OCI-LY3 (cell line): Measurements from ENCODE around the gene ZXDC.

Experiments
- H2AFZ ChIP-seq: fragments of 200-600, 300-600 bp; shearing (Covaris generic); 2 replicates; pipeline ENCODE4 v1.6.0; 2014; ENCODE audit warnings: antibody characterized with exemption, low read depth, low read length
- H3K27ac ChIP-seq: fragments of 200-600, 300-600 bp; sonication (generic); 2 replicates; pipeline ENCODE4 v1.5.1; 2014; ENCODE audit warnings: mild to moderate bottlenecking, low read length, moderate library complexity, mixed read lengths
- H3K27me3 ChIP-seq: fragments of 200-600, 300-600 bp; sonication (generic); 2 replicates; pipeline ENCODE4 v1.6.1; 2014; ENCODE audit warnings: low read depth, low read length, mixed read lengths
- H3K36me3 ChIP-seq: fragments of 200-600, 300-600 bp; sonication (generic); replicated peaks from 2 replicates; pipeline ENCODE3; 2014; ENCODE audit warnings: low read depth, low read length, mixed read lengths
- H3K4me1 ChIP-seq: fragments of 300-600, 200-600 bp; sonication (generic); 2 replicates; pipeline ENCODE4 v1.6.1; 2014; ENCODE audit warnings: low read length, mixed read lengths
- H3K4me2 ChIP-seq: fragments of 200-600, 300-600 bp; sonication (generic); 2 replicates; pipeline ENCODE4 v1.6.1; 2014; ENCODE audit warnings: low read length, mixed read lengths
- H3K4me3 ChIP-seq: fragments of 300-600, 200-600 bp; sonication (generic); 2 replicates; pipeline ENCODE4 v1.5.1; 2014; ENCODE audit warnings: antibody characterized with exemption, mild to moderate bottlenecking, low read length, moderate library complexity
- H3K79me2 ChIP-seq: fragments of 300-600, 200-600 bp; shearing (Covaris generic); 2 replicates; pipeline ENCODE4 v1.6.1; 2014; ENCODE audit warnings: mild to moderate bottlenecking, low read length, mixed read lengths
- H3K9ac ChIP-seq: fragments of 300-600, 200-600 bp; shearing (Covaris generic); 2 replicates; pipeline ENCODE4 v1.6.0; 2014; ENCODE audit warnings: mild to moderate bottlenecking, low read length, moderate library complexity
- H3K9me3 ChIP-seq: fragments of 200-600, 300-600 bp; shearing (Covaris generic); 2 replicates; pipeline ENCODE4 v1.6.1; 2014; ENCODE audit warnings: low read length, mixed read lengths; ENCODE audit not compliant: insufficient read depth
- H4K20me1 ChIP-seq: fragments of 200-600, 300-600 bp; sonication (generic); 2 replicates; pipeline ENCODE4 v1.6.1; 2016; ENCODE audit warnings: low read length, mixed read lengths; ENCODE audit not compliant: insufficient read depth
- EZH2phosphoT487 ChIP-seq: fragments of 200-600 bp; shearing (Covaris generic); IDR thresholded peaks from 2 replicates; pipeline ENCODE4 v1.6.1; 2018; ENCODE audit warnings: antibody characterized with exemption, mixed run types, low read depth
- TF ChIP-seq, protein P1 (sequence below): fragments of 200-600, 300-600 bp; sonication (generic); IDR thresholded peaks from 2 replicates; pipeline ENCODE4 v1.5.1; 2014; ENCODE audit warnings: antibody characterized with exemption, low read length, low read depth

ZXDC gene

GRCh38 chr3:126472277-126473006 is 3.2 kb downstream of the ZXDC start:
- Histone ChIP-seq H3K4me2 (0 out of 2 replicates have a peak overlapping the region, but pooled peaks have one; percentile 42), H2AFZ (no peak overlapping the region), H3K4me1 (peaks cover 19% of the 10 kb centered on the region), H4K20me1 (peaks cover 27% of the 10 kb centered on the region), H3K4me3 (no peak overlapping the region), H3K27me3 (no peaks in the 10 kb centered on the region), H3K9me3 (no peaks in the 10 kb centered on the region), H3K9ac (no peak overlapping the region), H3K79me2 (peaks cover 57% of the 10 kb centered on the region), H3K36me3 (peaks cover 56% of the 10 kb centered on the region), H3K27ac (no peak overlapping the region)
- TF ChIP-seq, protein P1, sequence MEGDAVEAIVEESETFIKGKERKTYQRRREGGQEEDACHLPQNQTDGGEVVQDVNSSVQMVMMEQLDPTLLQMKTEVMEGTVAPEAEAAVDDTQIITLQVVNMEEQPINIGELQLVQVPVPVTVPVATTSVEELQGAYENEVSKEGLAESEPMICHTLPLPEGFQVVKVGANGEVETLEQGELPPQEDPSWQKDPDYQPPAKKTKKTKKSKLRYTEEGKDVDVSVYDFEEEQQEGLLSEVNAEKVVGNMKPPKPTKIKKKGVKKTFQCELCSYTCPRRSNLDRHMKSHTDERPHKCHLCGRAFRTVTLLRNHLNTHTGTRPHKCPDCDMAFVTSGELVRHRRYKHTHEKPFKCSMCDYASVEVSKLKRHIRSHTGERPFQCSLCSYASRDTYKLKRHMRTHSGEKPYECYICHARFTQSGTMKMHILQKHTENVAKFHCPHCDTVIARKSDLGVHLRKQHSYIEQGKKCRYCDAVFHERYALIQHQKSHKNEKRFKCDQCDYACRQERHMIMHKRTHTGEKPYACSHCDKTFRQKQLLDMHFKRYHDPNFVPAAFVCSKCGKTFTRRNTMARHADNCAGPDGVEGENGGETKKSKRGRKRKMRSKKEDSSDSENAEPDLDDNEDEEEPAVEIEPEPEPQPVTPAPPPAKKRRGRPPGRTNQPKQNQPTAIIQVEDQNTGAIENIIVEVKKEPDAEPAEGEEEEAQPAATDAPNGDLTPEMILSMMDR, result no peak
- no peak for TF ChIP-seq EZH2phosphoT487

GRCh38 chr3:126469479-126469878 is 6.2 kb downstream of the ZXDC start:
- H2AFZ ChIP-seq, result no peak overlapping the region
- no peak overlapping the region for H3K9ac ChIP-seq
- H3K4me1 ChIP-seq, result peaks cover 17% of the 10 kb centered on the region
- peaks cover 73% of the 10 kb centered on the region for H3K36me3 ChIP-seq
- H3K4me2 ChIP-seq, result no peak overlapping the region
- no peaks in the 10 kb centered on the region for H3K27me3 ChIP-seq
- no peak overlapping the region for H3K4me3 ChIP-seq
- H3K27ac ChIP-seq, result no peak overlapping the region
- H4K20me1 ChIP-seq, result peaks cover 24% of the 10 kb centered on the region
- H3K9me3 ChIP-seq, result no peaks in the 10 kb centered on the region
- TF ChIP-seq EZH2phosphoT487, result no peak
- TF ChIP-seq, protein P1, result no peak
- peaks cover 50% of the 10 kb centered on the region for H3K79me2 ChIP-seq

- TF ChIP-seq, protein P1, result no peak
- TF ChIP-seq EZH2phosphoT487, result no peak
- Histone ChIP-seq H3K9ac (no peak overlapping the region), H3K79me2 (peaks cover 38% of the 10 kb centered on the region), H4K20me1 (peaks cover 14% of the 10 kb centered on the region), H3K36me3 (peaks cover 72% of the 10 kb centered on the region), H3K27ac (no peak overlapping the region), H3K9me3 (no peaks in the 10 kb centered on the region), H2AFZ (no peak overlapping the region), H3K4me1 (peaks cover 5% of the 10 kb centered on the region), H3K4me2 (no peak overlapping the region), H3K4me3 (no peak overlapping the region), H3K27me3 (no peaks in the 10 kb centered on the region)
Observed at GRCh38 chr3:126468028-126468891, 7.4 kb downstream of the ZXDC start.

DNA sequence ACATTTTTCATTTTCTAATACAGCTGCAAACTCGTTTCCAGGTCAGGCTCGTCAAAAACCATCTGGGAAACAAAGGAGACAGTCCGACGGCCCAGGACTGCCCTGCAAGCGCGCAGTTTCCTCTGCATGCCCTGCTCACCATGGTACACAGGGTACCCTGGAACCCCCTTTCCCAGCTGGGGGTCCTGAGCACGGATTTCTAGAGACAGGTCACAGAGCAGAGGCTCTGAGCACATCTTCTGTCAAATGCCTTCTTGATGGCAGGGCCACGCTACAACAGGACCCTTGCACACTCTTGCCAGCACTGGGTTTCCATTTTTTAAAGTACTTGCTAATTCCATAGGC is 8.1 kb downstream of the ZXDC start:
- Histone ChIP-seq H3K4me2 (no peak overlapping the region), H2AFZ (no peak overlapping the region), H3K4me3 (no peak overlapping the region), H3K27ac (no peak overlapping the region), H3K4me1 (no peaks in the 10 kb centered on the region; the same call in 1 of the 2 replicates), H4K20me1 (peaks cover 8% of the 10 kb centered on the region), H3K79me2 (peaks cover 31% of the 10 kb centered on the region), H3K9ac (no peak overlapping the region), H3K36me3 (peaks cover 68% of the 10 kb centered on the region), H3K9me3 (no peaks in the 10 kb centered on the region), H3K27me3 (no peaks in the 10 kb centered on the region)
- TF ChIP-seq, protein P1, result no peak
- TF ChIP-seq EZH2phosphoT487, result no peak
